Stimulated activated CD8-positive, alpha-beta memory T cell treated with anti-CD3 and anti-CD28 coated beads, Interleukin-7, amount 100 ng/mL, for 48 hours (primary cell): Measurements from ENCODE around the gene UNC13A.

ENCODE experiments used
- DNase-seq, 2 donors: peaks; one replicate each; pipeline ENCODE4 v3.0.0-alpha.2; 2020; ENCODE audit warnings: low read depth in 1 of 2; ENCODE audit errors: extremely low read depth in 1 of 2

Gene UNC13A

DNA sequence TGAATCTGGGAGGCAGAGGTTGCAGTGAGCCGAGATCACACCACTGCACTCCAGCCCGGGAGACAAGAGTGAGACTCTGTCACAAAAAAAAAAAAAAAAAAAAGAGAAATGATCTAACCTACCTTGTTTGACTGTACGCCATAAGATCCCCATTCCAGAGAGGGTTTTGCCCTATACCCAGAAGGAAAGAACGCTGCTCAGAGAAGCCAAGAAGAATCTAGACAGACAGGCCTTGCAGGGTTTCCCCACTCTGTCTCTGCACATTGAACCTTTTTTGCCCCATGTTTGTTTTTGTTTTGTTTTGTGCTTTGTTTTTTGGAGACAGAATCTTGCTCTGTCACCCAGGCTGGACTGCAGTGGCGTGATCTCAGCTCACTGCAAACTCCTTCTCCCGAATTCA is 23.7 kb upstream of the UNC13A start:
- no peak for DNase-seq

- no peak for DNase-seq
Observed at GRCh38 chr19:17706750-17707181, 18.6 kb upstream of the UNC13A start.

DNA sequence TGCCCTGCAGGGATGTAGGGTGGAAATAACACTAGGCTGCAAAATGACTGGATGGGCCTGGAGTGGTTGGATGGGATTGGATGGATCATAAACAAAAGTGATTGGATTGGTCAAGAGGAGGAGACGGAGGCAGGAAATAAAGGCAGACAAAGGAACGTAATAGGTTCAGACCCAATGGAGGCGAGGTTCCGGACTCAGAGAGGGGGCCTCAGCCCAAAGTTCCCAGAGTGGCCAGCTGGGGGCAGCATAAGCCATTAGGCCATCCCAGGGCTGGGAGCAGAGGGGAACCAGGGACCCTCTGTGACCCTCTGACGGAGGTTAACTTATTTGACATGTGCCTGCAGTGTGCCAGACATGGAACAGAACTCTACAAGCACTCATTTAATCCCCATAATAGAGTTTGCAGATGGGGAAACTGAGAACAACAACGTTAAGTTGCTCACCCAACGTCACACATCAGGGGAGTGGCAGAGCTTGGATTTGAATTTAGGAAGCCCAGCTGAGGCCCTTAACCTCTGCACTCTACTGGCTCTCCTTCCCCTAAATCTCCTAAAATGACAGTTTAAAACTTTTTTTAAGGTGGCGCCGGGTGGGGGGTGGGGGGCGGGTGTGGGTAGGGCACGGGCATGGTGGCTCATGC is 15.8 kb upstream of the UNC13A start:
- peak in 1 of 2 donors; percentile 42 for DNase-seq

DNA sequence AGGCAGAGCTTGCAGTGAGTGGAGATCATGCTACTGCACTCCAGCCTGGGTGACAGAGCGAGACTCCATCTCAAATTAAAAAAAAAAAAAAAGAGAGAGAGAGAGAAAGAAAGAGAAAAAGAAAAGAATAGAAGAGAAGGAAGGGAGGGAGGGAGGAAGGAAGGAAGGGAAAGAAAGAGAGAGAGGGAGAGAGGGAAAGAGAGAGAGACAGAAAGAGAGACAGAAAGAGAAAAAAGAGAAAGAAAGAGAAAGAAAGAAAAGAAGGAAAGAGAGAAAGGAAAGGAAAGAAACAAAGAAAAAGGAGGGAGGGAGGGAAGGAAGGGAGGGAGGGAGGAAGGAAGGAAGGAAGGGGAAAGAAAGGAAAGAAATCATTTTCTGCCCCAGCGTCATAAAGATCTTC is 7.0 kb upstream of the UNC13A start:
- no peak for DNase-seq

- no peak for DNase-seq
Observed at GRCh38 chr19:17692566-17692965, 4.4 kb upstream of the UNC13A start.

GRCh38 chr19:17688853-17689595 is 870 bp upstream of the UNC13A start:
- no peak for DNase-seq

GRCh38 chr19:17687141-17687856 is 855 bp downstream of the UNC13A start:
- no peak for DNase-seq

- no peak for DNase-seq
Observed at GRCh38 chr19:17686592-17687024, 1.5 kb downstream of the UNC13A start.

DNA sequence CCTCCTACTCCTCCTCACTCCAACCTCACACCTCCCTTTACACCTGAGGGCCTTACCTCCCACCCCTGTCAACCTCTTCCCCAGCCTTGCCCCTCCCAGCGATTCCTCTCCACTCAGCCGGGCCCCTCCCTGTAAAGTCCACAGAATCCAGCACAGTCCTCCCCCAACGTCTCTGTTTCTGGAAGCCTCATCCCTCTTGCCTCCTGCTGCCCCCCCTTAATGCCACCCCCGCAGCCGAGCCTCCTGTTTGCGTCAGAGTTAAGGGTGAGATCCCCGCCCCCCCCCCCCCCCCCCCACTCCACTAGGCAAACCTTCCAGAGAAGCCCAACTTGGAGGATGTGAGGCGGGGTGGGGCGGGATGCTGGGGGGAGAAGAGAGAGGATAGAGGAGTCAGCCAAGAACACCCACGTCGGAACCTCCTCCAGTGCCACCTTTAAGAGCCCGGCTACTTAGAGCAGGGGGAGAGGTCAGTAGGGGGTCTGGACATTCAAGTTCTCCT is 2.1 kb downstream of the UNC13A start:
- no peak for DNase-seq

DNA sequence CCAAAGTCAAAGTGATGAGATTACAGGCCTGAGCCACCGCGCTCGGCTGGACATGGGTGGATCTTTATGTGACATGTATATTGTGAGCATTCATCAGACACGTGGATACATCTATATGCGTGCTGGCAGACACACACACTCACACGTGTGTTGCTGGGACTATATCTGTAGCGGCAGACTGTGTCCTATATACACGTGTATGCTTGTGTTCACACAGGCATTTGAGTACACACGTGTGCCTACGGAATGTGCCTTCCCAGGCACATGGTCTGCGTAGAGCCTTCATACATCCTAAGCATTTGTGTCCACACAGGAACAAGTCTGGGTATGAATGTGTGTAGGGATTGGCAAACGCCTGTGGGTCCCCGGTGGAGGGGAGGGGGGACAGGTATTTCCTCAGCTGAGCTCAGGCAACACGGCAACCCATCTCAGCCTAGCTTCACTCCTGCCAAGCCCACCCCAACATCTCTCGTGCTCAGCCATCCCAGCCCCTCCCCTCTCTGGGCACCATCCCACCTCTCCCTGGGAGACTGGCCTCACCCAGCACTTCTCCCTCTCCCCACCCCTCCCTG is 2.6 kb downstream of the UNC13A start:
- DNase-seq, result no peak

- DNase-seq, result no peak
Observed at GRCh38 chr19:17684256-17684655, 3.9 kb downstream of the UNC13A start.

- no peak for DNase-seq
Observed at GRCh38 chr19:17683078-17683477, 5.1 kb downstream of the UNC13A start.

- DNase-seq, result no peak
Observed at GRCh38 chr19:17682273-17682672, 5.9 kb downstream of the UNC13A start.

DNA sequence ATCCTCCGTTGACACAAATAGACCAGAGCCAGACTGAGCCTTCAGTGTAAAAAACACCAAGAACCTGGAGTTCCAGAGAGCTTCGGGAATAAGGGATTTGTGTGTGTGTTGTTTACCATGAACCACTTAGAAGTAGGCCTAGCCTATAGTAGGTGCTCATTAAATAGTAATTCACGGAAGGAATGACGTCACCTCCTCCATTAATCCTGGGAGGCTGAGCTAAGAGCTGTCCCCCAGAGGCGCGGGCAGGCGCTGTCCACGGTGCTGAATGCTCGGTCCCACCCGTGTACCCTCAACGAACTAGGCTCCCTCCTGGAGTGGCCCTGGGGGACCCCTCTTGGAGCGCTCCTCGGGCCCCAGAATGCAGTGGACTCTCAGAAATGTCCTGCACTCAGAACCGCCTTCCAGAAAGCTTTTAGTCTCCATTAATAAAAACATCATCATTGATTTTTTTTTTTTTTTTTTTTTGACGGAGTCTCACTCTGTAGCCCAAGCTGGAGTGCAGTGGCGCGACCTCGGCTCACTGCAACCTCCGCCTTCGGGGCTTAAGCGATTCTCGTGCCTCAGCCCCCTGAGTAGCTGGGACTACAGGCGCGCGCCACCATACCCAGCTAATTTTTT is 6.5 kb downstream of the UNC13A start:
- peak in 1 of 2 donors; percentile 15 for DNase-seq

GRCh38 chr19:17680230-17680722 is 7.9 kb downstream of the UNC13A start:
- DNase-seq, result peak; percentile 47 to 50

DNA sequence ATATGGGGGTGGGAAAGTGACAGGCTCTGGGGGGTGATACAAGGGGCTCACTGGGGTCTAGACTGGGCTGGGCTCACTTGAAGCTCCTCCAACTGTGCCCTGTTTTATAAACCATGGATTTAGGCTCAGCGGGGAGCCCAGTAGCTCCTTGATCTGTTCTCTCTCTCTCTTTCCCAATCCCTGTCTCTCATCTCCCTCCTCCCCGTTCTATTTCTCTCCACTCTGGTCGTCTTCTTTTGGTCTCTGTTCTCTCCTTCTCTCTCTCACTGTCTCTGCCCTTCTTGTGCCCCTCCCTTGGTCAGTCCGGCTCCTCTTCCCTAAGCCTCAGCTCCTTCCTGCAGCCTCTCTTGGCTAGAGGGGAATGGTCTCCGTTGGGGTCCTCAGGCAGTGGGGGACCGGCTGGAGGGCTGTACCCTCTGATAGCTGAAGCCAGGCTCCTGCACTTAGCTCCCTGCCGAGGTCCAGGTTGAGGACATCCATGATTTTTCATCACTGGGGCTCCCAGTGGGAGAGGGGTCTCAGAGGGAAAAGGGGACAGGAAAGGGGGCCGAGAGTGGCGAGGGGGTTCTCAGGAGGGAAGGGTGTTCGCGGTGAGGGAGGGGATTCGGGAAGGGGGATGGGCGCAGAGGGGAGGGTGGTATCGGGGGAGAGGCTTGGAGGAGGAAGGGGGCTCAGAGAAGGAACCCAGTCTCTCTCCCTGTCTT is 8.5 kb downstream of the UNC13A start:
- no peak for DNase-seq

DNA sequence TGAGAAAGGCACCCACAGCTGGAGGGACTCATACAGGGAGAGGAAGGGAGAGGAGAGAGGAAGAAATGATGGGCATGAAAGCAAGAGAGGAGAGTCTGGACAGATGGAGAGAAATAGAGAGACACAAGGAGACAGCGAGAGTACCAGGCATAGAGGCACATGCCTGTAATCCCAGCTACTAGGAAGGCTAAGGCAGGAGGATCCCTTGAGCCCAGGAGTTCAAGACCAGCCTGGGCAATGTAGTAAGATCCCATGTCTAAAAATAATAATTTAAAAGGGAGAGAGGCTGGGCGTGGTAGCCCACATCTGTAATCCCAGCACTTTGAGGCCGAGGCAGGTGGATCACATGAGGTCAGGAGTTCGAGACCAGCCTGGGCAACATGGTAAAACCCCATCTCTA is 9.3 kb downstream of the UNC13A start:
- DNase-seq, result no peak

DNA sequence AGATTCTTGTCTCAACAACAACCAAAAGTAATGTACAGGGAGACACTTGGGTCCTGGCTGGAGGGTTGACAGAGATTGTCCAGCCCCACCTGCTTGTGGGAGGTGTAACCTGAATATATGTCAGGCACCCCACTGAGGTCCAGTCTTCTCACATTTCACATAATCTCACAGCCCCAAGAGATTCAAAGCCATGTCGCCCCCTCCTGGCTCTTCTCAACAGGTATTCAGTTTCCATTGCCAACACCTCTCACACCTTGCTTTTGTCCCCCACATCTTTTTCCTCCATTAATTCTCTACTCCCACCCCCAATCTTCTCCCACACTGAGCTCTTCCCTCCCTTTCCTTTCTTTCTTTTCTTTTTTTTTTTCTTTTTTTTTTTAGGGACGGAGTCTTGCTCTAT is 11.2 kb downstream of the UNC13A start:
- DNase-seq, result no peak

GRCh38 chr19:17676295-17676694 is 11.9 kb downstream of the UNC13A start:
- DNase-seq, result no peak
